OCI-LY1 (cell line): Measurements from ENCODE around the gene LHX3.
A peak's percentile ranks its signal among the peaks of the same experiment; 100 is the strongest.

ENCODE experiments used
- H2AFZ ChIP-seq: fragments of 200-600 bp; sonication (generic), shearing (Covaris generic); 2 replicates; pipeline ENCODE4 v1.6.0; 2014; ENCODE audit warnings: antibody characterized with exemption, mild to moderate bottlenecking, low read length
- H3F3A ChIP-seq: fragments of 200-600 bp; sonication (generic), shearing (Covaris generic); 2 replicates; pipeline ENCODE4 v1.6.0; 2014; ENCODE audit warnings: mild to moderate bottlenecking, antibody characterized with exemption, low read length, moderate library complexity; ENCODE audit not compliant: insufficient read depth
- H3K27ac ChIP-seq: fragments of 200-600 bp; sonication (generic); 2 replicates; pipeline ENCODE4 v1.5.1; 2014; ENCODE audit warnings: low read length, mixed run types, mild to moderate bottlenecking, low read depth; ENCODE audit not compliant: poor library complexity, severe bottlenecking
- H3K27me3 ChIP-seq: fragments of 200-600 bp; sonication (generic); 2 replicates; pipeline ENCODE4 v1.6.0; 2014; ENCODE audit warnings: antibody characterized with exemption, mild to moderate bottlenecking, low read length, moderate library complexity; ENCODE audit not compliant: insufficient read depth
- H3K36me3 ChIP-seq: fragments of 200-600 bp; sonication (generic); 2 replicates; pipeline ENCODE4 v1.6.1; 2014; ENCODE audit warnings: mild to moderate bottlenecking, antibody characterized with exemption, low read length, moderate library complexity, mixed read lengths; ENCODE audit not compliant: insufficient read depth
- H3K4me1 ChIP-seq: fragments of 200-600 bp; sonication (generic); 2 replicates; pipeline ENCODE4 v1.5.1; 2014; ENCODE audit warnings: mild to moderate bottlenecking, low read length, moderate library complexity; ENCODE audit not compliant: insufficient read depth, severe bottlenecking
- H3K4me2 ChIP-seq: fragments of 200-600 bp; sonication (generic), shearing (Covaris generic); 2 replicates; pipeline ENCODE4 v1.6.1; 2014; ENCODE audit warnings: low read length
- H3K4me3 ChIP-seq: fragments of 200-600 bp; sonication (generic); 2 replicates; pipeline ENCODE4 v1.5.1; 2014; ENCODE audit warnings: low read length, low read depth, mild to moderate bottlenecking, mixed read lengths; ENCODE audit not compliant: poor library complexity, severe bottlenecking
- H3K79me2 ChIP-seq: fragments of 200-600 bp; shearing (Covaris generic); 2 replicates; pipeline ENCODE4 v1.6.1; 2016; ENCODE audit warnings: mixed run types, low read length, mixed read lengths; ENCODE audit not compliant: insufficient read depth
- H3K9ac ChIP-seq: fragments of 200-600 bp; sonication (generic), shearing (Covaris generic); 2 replicates; pipeline ENCODE4 v1.6.1; 2014; ENCODE audit warnings: mild to moderate bottlenecking, low read length, mixed read lengths
- H3K9me2 ChIP-seq: fragments of 200-600 bp; sonication (generic), shearing (Covaris generic); 2 replicates; pipeline ENCODE4 v1.6.1; 2014; ENCODE audit warnings: low read depth, mild to moderate bottlenecking, low read length, mixed read lengths
- H3K9me3 ChIP-seq: fragments of 200-600 bp; shearing (Covaris generic); 2 replicates; pipeline ENCODE4 v1.6.1; 2014; ENCODE audit warnings: low read length, mixed read lengths
- H4K20me1 ChIP-seq: fragments of 200-600 bp; sonication (generic), shearing (Covaris generic); 2 replicates; pipeline ENCODE4 v1.6.0; 2016; ENCODE audit warnings: mild to moderate bottlenecking, low read length; ENCODE audit not compliant: insufficient read depth
- CTCF ChIP-seq: fragments of 200-600 bp; sonication (generic), shearing (Covaris generic); IDR thresholded peaks from 2 replicates; pipeline ENCODE4 v1.5.1; 2017; ENCODE audit warnings: mild to moderate bottlenecking, antibody characterized with exemption, low read length, moderate library complexity, mixed read lengths
- EZH2 ChIP-seq: fragments of 200-600 bp; sonication (generic), shearing (Covaris generic); IDR thresholded peaks from 2 replicates; pipeline ENCODE4 v1.8.0; 2017; ENCODE audit warnings: borderline replicate concordance, mixed run types, mild to moderate bottlenecking, antibody characterized with exemption, low read length, moderate library complexity, mixed read lengths

LHX3 gene

GRCh38 chr9:136233868-136234267 lies 28.9 kb upstream of the LHX3 start:
- Histone ChIP-seq H3K9me2 (no peaks in the 10 kb centered on the region), H3K9me3 (no peaks in the 10 kb centered on the region), H3K36me3 (peaks cover 69% of the 10 kb centered on the region), H3F3A (no peaks in the 10 kb centered on the region), H3K4me1 (peaks cover 44% of the 10 kb centered on the region), H3K27me3 (no peaks in the 10 kb centered on the region), H3K79me2 (peaks cover 13% of the 10 kb centered on the region), H4K20me1 (no peaks in the 10 kb centered on the region), H3K27ac (peak overlapping the region; percentile 61), H3K4me3 (no peak overlapping the region), H2AFZ (no peak overlapping the region), H3K4me2 (no peak overlapping the region), H3K9ac (no peak overlapping the region; the same call in 1 of the 2 replicates)
- TF ChIP-seq CTCF (no peak), EZH2 (no peak)

- Histone ChIP-seq H3K79me2 (peaks cover 9% of the 10 kb centered on the region), H3K9me2 (no peaks in the 10 kb centered on the region), H3K4me1 (peaks cover 44% of the 10 kb centered on the region), H3K9ac (no peak overlapping the region; the same call in 1 of the 2 replicates), H3K4me2 (no peak overlapping the region), H3K9me3 (no peaks in the 10 kb centered on the region), H4K20me1 (no peaks in the 10 kb centered on the region), H3K27me3 (no peaks in the 10 kb centered on the region), H3K4me3 (no peak overlapping the region), H2AFZ (no peak overlapping the region), H3K36me3 (peaks cover 65% of the 10 kb centered on the region), H3F3A (no peaks in the 10 kb centered on the region), H3K27ac (peak overlapping the region; percentile 61)
- TF ChIP-seq EZH2, result no peak
- no peak for TF ChIP-seq CTCF
These were observed 28.5 kb upstream of the LHX3 start for GRCh38 chr9:136233411-136233810.

- peaks cover 44% of the 10 kb centered on the region for H3K4me1 ChIP-seq
- H3K27me3 ChIP-seq, result no peaks in the 10 kb centered on the region
- no peak overlapping the region for H3K4me3 ChIP-seq
- peaks cover 4% of the 10 kb centered on the region; the same call in 1 of the 2 replicates for H3K79me2 ChIP-seq
- peaks cover 68% of the 10 kb centered on the region for H3K36me3 ChIP-seq
- no peaks in the 10 kb centered on the region for H3K9me2 ChIP-seq
- no peaks in the 10 kb centered on the region for H3F3A ChIP-seq
- no peak for TF ChIP-seq EZH2
- H4K20me1 ChIP-seq, result no peaks in the 10 kb centered on the region
- H3K27ac ChIP-seq, result peak overlapping the region; percentile 61
- no peak overlapping the region for H2AFZ ChIP-seq
- H3K9me3 ChIP-seq, result no peaks in the 10 kb centered on the region
- no peak overlapping the region for H3K4me2 ChIP-seq
- H3K9ac ChIP-seq, result no peak overlapping the region; the same call in 1 of the 2 replicates
These were observed 28.0 kb upstream of the LHX3 start for GRCh38 chr9:136232969-136233368.
